GM12878 (cell line): ENCODE measurements around the gene ALS2. TPM values are rescaled to one million over a fixed set of nuclear protein-coding genes. Genes with fewer than 3 reads are reported as not detected.

ENCODE experiments used
- ATAC-seq: fragments of 200-7000 bp; cut with Tn5 transposase; 3 replicates; pipeline ENCODE4 v1.9.1; 2020; ENCODE audit warnings: mild to moderate bottlenecking, moderate library complexity
- BruUV-seq: library from RNA; stranded (reverse); fragments of 400-500 nt; replicated peaks from 2 replicates; lab custom pipeline; 2021; lab: Mats Ljungman, UMichigan
- CTCF ChIA-PET: fragments of 300-600 bp; sonication (Branson Sonifier 250); formaldehyde crosslinking; extraction: SDS; loops from one replicate; lab custom pipeline; 2021; ENCODE audit warnings: inconsistent platforms; lab: Yijun Ruan, JAX
- POLR2A ChIA-PET: fragments of 350-600 bp; formaldehyde crosslinking; extraction: SDS; loops from one replicate; lab custom pipeline; 2021; ENCODE audit warnings: inconsistent platforms; lab: Charles Lee
- RAD21 ChIA-PET: fragments of 300-600 bp; sonication (Branson Sonifier 250); formaldehyde crosslinking; loops from one replicate; lab custom pipeline; 2023; ENCODE audit warnings: antibody characterized with exemption; ENCODE audit not compliant: unreplicated experiment; lab: Charles Lee
- SMC1A ChIA-PET: fragments of 300-600 bp; sonication (Branson Sonifier 250); formaldehyde crosslinking; loops from one replicate; lab custom pipeline; 2023; ENCODE audit not compliant: unreplicated experiment, uncharacterized antibody; lab: Charles Lee
- DNase-seq: peaks from one replicate; pipeline ENCODE4 v3.0.0-alpha.2; 2011; ENCODE audit warnings: low read depth, low spot score
- FAIRE-seq: peaks from 3 replicates; lab custom pipeline; 2011; peaks lifted over from hg19 to GRCh38; lab: Jason Lieb, UNC
- H2AFZ ChIP-seq: 2 replicates; pipeline ENCODE4 v1.6.0; 2011; ENCODE audit warnings: low read depth, low read length, control low read depth; ENCODE audit not compliant: control insufficient read depth
- H3K27ac ChIP-seq: 2 replicates; pipeline ENCODE4 v1.5.1; 2011; ENCODE audit warnings: control low read depth; ENCODE audit not compliant: control insufficient read depth, insufficient read depth
- H3K27me3 ChIP-seq, 2 experiments: replicated peaks in 1 of 2; 2 replicates each; pipeline versions ENCODE4 v1.6.0 to v1.6.1; 2011; ENCODE audit warnings: low read length in 1 of 2; ENCODE audit not compliant: control insufficient read depth in 2 of 2, insufficient read depth in 2 of 2
- H3K36me3 ChIP-seq, 2 experiments: 2 replicates each; pipeline ENCODE4 v1.5.1; 2011; ENCODE audit warnings: low read length in 1 of 2; ENCODE audit not compliant: control insufficient read depth in 2 of 2, insufficient read depth in 2 of 2
- H3K4me1 ChIP-seq: 2 replicates; pipeline ENCODE4 v1.6.1; 2011; ENCODE audit warnings: mild to moderate bottlenecking, low read length, moderate library complexity, mixed read lengths; ENCODE audit not compliant: control insufficient read depth, insufficient read depth
- H3K4me2 ChIP-seq: 2 replicates; pipeline ENCODE4 v1.6.0; 2011; ENCODE audit warnings: control low read depth; ENCODE audit not compliant: control insufficient read depth, insufficient read depth
- H3K4me3 ChIP-seq: fragments of 200-600 bp; sonication (generic); 2 replicates; pipeline ENCODE4 v1.5.1; 2016
- H3K79me2 ChIP-seq: 2 replicates; pipeline ENCODE4 v1.6.0; 2011; ENCODE audit warnings: low read length; ENCODE audit not compliant: control insufficient read depth, insufficient read depth
- H3K9ac ChIP-seq: 2 replicates; pipeline ENCODE4 v1.8.0; 2011; ENCODE audit warnings: low read length, control low read depth, mixed read lengths; ENCODE audit not compliant: control insufficient read depth, insufficient read depth
- H3K9me3 ChIP-seq: replicated peaks from 3 replicates; pipeline ENCODE4 v1.5.1; 2011; ENCODE audit warnings: mild to moderate bottlenecking, low read length; ENCODE audit not compliant: control insufficient read depth, insufficient read depth
- H4K20me1 ChIP-seq: 2 replicates; pipeline ENCODE4 v1.6.0; 2011; ENCODE audit not compliant: control insufficient read depth, insufficient read depth
- FOS ChIP-seq: IDR thresholded peaks from 3 replicates; pipeline ENCODE4 v1.6.1; 2011; ENCODE audit warnings: borderline replicate concordance; ENCODE audit not compliant: insufficient read length; ENCODE audit errors: extremely low read depth
- IRF5 ChIP-seq: fragments of 450-650 bp; IDR thresholded peaks from 2 replicates; pipeline ENCODE4 v1.6.1; 2017; ENCODE audit warnings: borderline replicate concordance
- NR2F1 ChIP-seq: fragments of 450-650 bp; conservative IDR thresholded peaks from 2 replicates; pipeline ENCODE4 v1.6.1; 2017; ENCODE audit warnings: mild to moderate bottlenecking
- NRF1 ChIP-seq: conservative IDR thresholded peaks from 2 replicates; pipeline ENCODE4 v1.6.1; 2011; ENCODE audit warnings: mild to moderate bottlenecking, low read depth, low read length, improper control_type of control experiment
- POLR2AphosphoS2 ChIP-seq: IDR thresholded peaks from 2 replicates; pipeline ENCODE4 v1.6.1; 2011; ENCODE audit warnings: low read depth, mild to moderate bottlenecking, low read length, improper control_type of control experiment, moderate library complexity
- RAD21 ChIP-seq: IDR thresholded peaks from 2 replicates; pipeline ENCODE4 v1.6.1; 2011; ENCODE audit warnings: mild to moderate bottlenecking, low read depth, low read length, moderate library complexity; ENCODE audit not compliant: insufficient read depth
- REST ChIP-seq: IDR thresholded peaks from 2 replicates; pipeline ENCODE4 v1.6.1; 2012; ENCODE audit warnings: mild to moderate bottlenecking, low read depth, low read length
- RUNX3 ChIP-seq: IDR thresholded peaks from 2 replicates; pipeline ENCODE4 v1.6.1; 2012; ENCODE audit warnings: low read length, inconsistent platforms
- SREBF1 ChIP-seq: IDR thresholded peaks from 2 replicates; pipeline ENCODE4 v1.6.1; 2012; ENCODE audit warnings: mild to moderate bottlenecking, low read length
- TCF7 ChIP-seq: IDR thresholded peaks from 2 replicates; pipeline ENCODE4 v1.6.1; 2014; ENCODE audit warnings: antibody characterized with exemption, borderline replicate concordance
- ZBED1 ChIP-seq: IDR thresholded peaks from 2 replicates; pipeline ENCODE4 v1.6.1; 2016; ENCODE audit warnings: borderline replicate concordance
- ZNF217 ChIP-seq: fragments of 450-650 bp; IDR thresholded peaks from 2 replicates; pipeline ENCODE4 v1.6.1; 2017; ENCODE audit warnings: antibody characterized with exemption, mild to moderate bottlenecking
- WGBS: methylation state at CpG from one replicate; pipeline ENCODE4 v1.1.6; 2016; ENCODE audit warnings: low lambda C conversion rate; ENCODE audit not compliant: insufficient replicate concordance, insufficient coverage; ENCODE audit errors: missing lambda C conversion rate; 5-methylcytosine and 5-hydroxymethylcytosine counted together
- in situ Hi-C: fragments of 300-500 bp; cut with MboI; formaldehyde crosslinking; loops from 9 replicates; pipeline ENCODE4 v1.14.3; 2018; ENCODE audit warnings: mixed read lengths
- intact Hi-C: fragments of 100-400 bp; cut with micrococcal nuclease; formaldehyde crosslinking; loops from one replicate; pipeline ENCODE4 v1.14.2; 2022; ENCODE audit not compliant: unreplicated experiment
- polyA plus RNA-seq, 11 experiments: library from polyadenylated mRNA; depleted of rRNA in 4 of 11; unstranded in 6 of 11; stranded (reverse) in 5 of 11; fragments of >200 nt; fragmentation: Nextera tagmentation in 4 of 11; fragmentation: Illumina TruSeq in 1 of 11; extraction: Ambion mirVana in 4 of 11; extraction: Trizol in 1 of 11; gene quantifications; 1 replicate in 1 of 11; 2 replicates in 10 of 11; pipeline versions ENCODE4 v1.2.1 to v1.2.3, GENCODE V29; 2011 to 2016; ENCODE audit warnings: inconsistent platforms in 2 of 11, missing spikeins in 2 of 11, low read depth in 1 of 11
- total RNA-seq, 4 experiments: library from RNA; depleted of rRNA in 3 of 4; stranded (reverse); fragments of >200 nt in 3 of 4; fragmentation: Illumina TruSeq in 1 of 4; extraction: Trizol in 1 of 4; gene quantifications; 2 replicates each; pipeline versions ENCODE4 v1.2.1 to v1.2.3, GENCODE V29; 2013 to 2021
- TF ChIP-seq, protein P1 (sequence below): IDR thresholded peaks from 2 replicates; pipeline ENCODE4 v1.6.1; 2012; ENCODE audit warnings: low read depth, low read length, improper control_type of control experiment
- TF ChIP-seq, protein P2 (sequence below): IDR thresholded peaks from 2 replicates; pipeline ENCODE4 v1.6.1; 2011; ENCODE audit warnings: borderline replicate concordance, low read depth, mild to moderate bottlenecking, moderate library complexity, mixed read lengths, low read length; ENCODE audit not compliant: insufficient read depth; ENCODE audit errors: extremely low read length
- TF ChIP-seq, protein P3 (sequence below): fragments of 450-650 bp; IDR thresholded peaks from 2 replicates; pipeline ENCODE4 v1.6.1; 2017; ENCODE audit warnings: mild to moderate bottlenecking

The ALS2 gene
- total and polyA plus RNA-seq, 10 of the 15 experiments (the other 5 are each of a cell fraction or from before 2014, with no cell fraction given): 2.4 to 10.4 (median 7.7) TPM

DNA sequence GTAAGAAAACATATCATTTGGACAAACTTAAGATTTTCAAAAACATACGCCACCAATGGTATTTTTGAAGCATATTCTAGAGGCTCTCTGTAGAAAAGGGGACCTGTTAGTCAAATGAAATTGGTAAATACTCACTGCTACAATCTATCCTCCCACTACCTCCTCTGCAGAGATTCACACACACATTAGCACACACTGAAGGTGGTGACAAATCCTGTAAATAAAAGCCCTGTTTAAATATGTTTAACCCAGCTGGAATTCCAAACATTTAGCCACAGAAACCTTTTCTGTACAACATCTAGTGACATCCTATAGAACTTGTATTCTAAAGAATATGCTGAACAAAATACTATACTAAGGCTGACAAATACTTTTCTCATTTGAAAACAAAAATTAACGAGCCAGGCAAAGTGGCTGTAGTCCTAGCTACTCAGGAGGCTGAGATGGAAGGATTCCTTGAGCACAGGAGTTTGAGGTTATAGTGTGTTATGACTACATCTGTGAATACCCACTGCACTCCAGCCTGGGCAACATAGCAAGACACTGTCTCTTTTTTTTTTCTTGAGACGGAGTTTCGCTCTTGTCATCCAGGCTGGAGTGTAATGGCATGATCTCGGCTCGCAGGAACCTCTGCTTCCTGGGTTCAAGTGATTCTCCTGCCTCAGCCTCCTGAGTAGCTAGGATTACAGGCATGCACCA lies 25.9 kb downstream of the ALS2 start (continued):
- TF ChIP-seq, protein P1, sequence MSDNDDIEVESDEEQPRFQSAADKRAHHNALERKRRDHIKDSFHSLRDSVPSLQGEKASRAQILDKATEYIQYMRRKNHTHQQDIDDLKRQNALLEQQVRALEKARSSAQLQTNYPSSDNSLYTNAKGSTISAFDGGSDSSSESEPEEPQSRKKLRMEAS: no peak

DNA sequence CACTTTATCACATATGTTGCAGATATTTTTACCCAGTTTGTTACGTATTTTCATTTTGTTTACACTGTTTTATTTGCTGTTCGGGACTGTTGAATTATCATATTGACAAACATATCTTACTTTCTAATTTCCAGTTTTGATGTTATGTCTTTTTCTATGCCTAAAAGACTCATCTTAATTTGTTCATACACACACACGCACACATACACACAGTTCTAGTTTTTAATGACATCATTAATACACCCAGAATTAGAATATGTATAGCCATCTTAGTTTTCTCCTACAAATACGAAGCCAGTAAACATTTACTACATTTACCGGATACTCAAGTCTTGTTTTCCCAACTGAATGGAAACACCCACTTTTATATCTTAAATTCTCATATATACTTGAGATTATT lies 29.2 kb downstream of the ALS2 start:
- ChIA-PET RAD21 (no interaction called here), CTCF (no interaction called here), SMC1A (no interaction called here), POLR2A (no interaction called here)
- FAIRE-seq: no peak
- WGBS: 88% methylated on average over 5 of the region's 5 CpGs
- H3K4me2 ChIP-seq: no peak overlapping the region
- H2AFZ ChIP-seq: no peak overlapping the region
- ATAC-seq: no peak
- intact Hi-C loops: no loop called here
- DNase-seq: no peak
- in situ Hi-C loops: no loop called here
- no peaks in the 10 kb centered on the region for H4K20me1 ChIP-seq
- H3K4me1 ChIP-seq: no peaks in the 10 kb centered on the region
- no peaks in the 10 kb centered on the region for H3K9me3 ChIP-seq
- no peak overlapping the region for H3K27ac ChIP-seq
- H3K27me3 ChIP-seq: no peaks in the 10 kb centered on the region
- H3K9ac ChIP-seq: no peak overlapping the region
- H3K36me3 ChIP-seq: peaks cover 0 to under 1% of the 10 kb centered on the region in 2 experiments; a peak in 1 of 4 replicates
- no TSS peak for BruUV-seq
- no peak overlapping the region for H3K4me3 ChIP-seq
- H3K79me2 ChIP-seq: no peaks in the 10 kb centered on the region
- TF ChIP-seq RUNX3: no peak
- TF ChIP-seq, protein P2, sequence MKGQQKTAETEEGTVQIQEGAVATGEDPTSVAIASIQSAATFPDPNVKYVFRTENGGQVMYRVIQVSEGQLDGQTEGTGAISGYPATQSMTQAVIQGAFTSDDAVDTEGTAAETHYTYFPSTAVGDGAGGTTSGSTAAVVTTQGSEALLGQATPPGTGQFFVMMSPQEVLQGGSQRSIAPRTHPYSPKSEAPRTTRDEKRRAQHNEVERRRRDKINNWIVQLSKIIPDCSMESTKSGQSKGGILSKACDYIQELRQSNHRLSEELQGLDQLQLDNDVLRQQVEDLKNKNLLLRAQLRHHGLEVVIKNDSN: no peak
- TF ChIP-seq SREBF1: no peak
- no peak for TF ChIP-seq ZBED1
- TF ChIP-seq ZNF217: no peak
- no peak for TF ChIP-seq NR2F1
- TF ChIP-seq REST: no peak
- TF ChIP-seq, protein P3, sequence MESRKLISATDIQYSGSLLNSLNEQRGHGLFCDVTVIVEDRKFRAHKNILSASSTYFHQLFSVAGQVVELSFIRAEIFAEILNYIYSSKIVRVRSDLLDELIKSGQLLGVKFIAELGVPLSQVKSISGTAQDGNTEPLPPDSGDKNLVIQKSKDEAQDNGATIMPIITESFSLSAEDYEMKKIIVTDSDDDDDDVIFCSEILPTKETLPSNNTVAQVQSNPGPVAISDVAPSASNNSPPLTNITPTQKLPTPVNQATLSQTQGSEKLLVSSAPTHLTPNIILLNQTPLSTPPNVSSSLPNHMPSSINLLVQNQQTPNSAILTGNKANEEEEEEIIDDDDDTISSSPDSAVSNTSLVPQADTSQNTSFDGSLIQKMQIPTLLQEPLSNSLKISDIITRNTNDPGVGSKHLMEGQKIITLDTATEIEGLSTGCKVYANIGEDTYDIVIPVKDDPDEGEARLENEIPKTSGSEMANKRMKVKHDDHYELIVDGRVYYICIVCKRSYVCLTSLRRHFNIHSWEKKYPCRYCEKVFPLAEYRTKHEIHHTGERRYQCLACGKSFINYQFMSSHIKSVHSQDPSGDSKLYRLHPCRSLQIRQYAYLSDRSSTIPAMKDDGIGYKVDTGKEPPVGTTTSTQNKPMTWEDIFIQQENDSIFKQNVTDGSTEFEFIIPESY: no peak
- TF ChIP-seq FOS: no peak
- no peak for TF ChIP-seq NRF1
- no peak for TF ChIP-seq RAD21
- no peak for TF ChIP-seq IRF5
- TF ChIP-seq TCF7: no peak
- TF ChIP-seq POLR2AphosphoS2: no peak
